ENCODE data around the gene RAMP2. TPM values are rescaled to one million over a fixed set of nuclear protein-coding genes. Genes with fewer than 3 reads are reported as not detected.
"Not testable (repeated sequence)": the region's sequence is repeated elsewhere in the genome, so short reads cannot be mapped to it uniquely, and the experiment has no call there.

Gene RAMP2
- polyA plus RNA-seq, 1 donor (not counting 4 experiments of a cell fraction or from before 2014, with no cell fraction given), result not detected

DNA sequence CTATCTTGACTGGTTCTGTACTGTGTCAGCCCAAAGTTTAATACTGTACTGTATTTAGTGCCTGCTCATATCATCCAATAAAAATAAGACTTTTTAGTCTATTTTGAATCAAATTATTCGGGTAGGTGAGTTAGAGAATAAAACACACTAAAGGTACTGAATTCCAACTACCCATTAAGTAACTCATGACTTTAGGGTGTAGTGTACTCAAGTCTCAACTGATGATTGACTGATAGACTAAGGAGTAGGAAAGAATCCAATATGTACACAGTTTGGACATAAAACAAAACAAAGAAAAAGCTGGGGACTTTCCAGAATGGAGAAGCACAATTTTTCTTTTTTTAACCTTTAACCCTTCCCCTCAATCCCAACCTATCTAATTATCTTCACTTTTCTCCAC is 20.3 kb upstream of the RAMP2 start:
- dilution Hi-C loops (cut with MboI; ENCODE audit: extremely low pct_ligation_motif_present, low sequenced_read_pairs), result no loop called here

DNA sequence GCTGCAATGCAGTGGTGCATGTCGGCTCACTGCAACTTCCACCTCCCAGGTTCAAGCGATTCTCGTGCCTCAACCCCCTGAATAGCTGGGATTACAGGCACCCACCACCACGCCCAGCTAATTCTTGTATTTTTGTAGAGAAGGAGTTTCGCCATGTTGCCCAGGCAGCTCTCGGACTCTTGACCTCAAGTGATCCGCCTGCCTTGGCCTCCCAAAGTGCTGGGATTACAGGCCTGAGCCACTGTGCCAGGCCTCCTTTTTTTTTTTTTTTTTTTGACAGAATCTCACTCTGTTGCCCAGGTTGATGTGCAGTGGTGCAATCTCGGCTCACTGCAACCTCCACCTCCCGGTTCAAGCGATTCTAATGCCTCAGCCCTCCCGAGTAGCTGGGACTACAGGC is 18.1 kb upstream of the RAMP2 start:
- H3K4me1 ChIP-seq (ENCODE audit: control insufficient read depth, extremely low read depth, insufficient read depth, low read length); H3K9me1 ChIP-seq (ENCODE audit: control insufficient read depth, extremely low read depth, insufficient read depth, low read length); H2AFZ ChIP-seq (ENCODE audit: control insufficient read depth, low read length); H3K4me2 ChIP-seq (ENCODE audit: control insufficient read depth, extremely low read depth, insufficient read depth, low read depth, low read length); FAIRE-seq; H3K4me3 ChIP-seq (ENCODE audit: control insufficient read depth in 2 of 3, extremely low read depth in 1 of 3, insufficient read depth in 2 of 3, low read depth in 1 of 3, low read length in 3 of 3); H3K9ac ChIP-seq (ENCODE audit: control insufficient read depth, extremely low read depth, insufficient read depth, low read length); H3K27ac ChIP-seq (ENCODE audit: control insufficient read depth, insufficient read depth, low read length); DNase-seq (ENCODE audit: low read depth, low spot score); H3K36me3 ChIP-seq (ENCODE audit: control insufficient read depth in 2 of 2, extremely low read depth in 1 of 2, insufficient read depth in 2 of 2, low read length in 2 of 2); H3K9me3 ChIP-seq (ENCODE audit: control insufficient read depth, low read depth, low read length); dilution Hi-C loops (cut with MboI; ENCODE audit: extremely low pct_ligation_motif_present, low sequenced_read_pairs); H3K27me3 ChIP-seq (ENCODE audit: control insufficient read depth, extremely low read depth, insufficient read depth, low read length); H4K20me1 ChIP-seq (ENCODE audit: control insufficient read depth, extremely low read depth, insufficient read depth, low read length); H3K79me2 ChIP-seq (ENCODE audit: control insufficient read depth, insufficient read depth, low read length): not testable (repeated sequence)

More for the DNA sequence above, 20.3 kb upstream of the RAMP2 start:
- no peak overlapping the region for H3K4me2 ChIP-seq (ENCODE audit: control insufficient read depth, extremely low read depth, insufficient read depth, low read depth, low read length)
- no peak for TF ChIP-seq EZH2 (IDR thresholded peaks at IDR 0.05; ENCODE audit: low read length)
- TF ChIP-seq, protein P1, sequence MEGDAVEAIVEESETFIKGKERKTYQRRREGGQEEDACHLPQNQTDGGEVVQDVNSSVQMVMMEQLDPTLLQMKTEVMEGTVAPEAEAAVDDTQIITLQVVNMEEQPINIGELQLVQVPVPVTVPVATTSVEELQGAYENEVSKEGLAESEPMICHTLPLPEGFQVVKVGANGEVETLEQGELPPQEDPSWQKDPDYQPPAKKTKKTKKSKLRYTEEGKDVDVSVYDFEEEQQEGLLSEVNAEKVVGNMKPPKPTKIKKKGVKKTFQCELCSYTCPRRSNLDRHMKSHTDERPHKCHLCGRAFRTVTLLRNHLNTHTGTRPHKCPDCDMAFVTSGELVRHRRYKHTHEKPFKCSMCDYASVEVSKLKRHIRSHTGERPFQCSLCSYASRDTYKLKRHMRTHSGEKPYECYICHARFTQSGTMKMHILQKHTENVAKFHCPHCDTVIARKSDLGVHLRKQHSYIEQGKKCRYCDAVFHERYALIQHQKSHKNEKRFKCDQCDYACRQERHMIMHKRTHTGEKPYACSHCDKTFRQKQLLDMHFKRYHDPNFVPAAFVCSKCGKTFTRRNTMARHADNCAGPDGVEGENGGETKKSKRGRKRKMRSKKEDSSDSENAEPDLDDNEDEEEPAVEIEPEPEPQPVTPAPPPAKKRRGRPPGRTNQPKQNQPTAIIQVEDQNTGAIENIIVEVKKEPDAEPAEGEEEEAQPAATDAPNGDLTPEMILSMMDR (optimal IDR thresholded peaks at IDR 0.05 in 1 of 3, IDR thresholded peaks at IDR 0.05 in 1 of 3, conservative IDR thresholded peaks at IDR 0.05 in 1 of 3; ENCODE audit: extremely low read depth in 1 of 3, insufficient read depth in 2 of 3, low read length in 3 of 3), result no peak
- no peak overlapping the region for H3K9ac ChIP-seq (ENCODE audit: control insufficient read depth, extremely low read depth, insufficient read depth, low read length)
- FAIRE-seq (no peak), DNase-seq (ENCODE audit: low read depth, low spot score) (no peak)
- peaks cover 8% of the 10 kb centered on the region for H3K4me1 ChIP-seq (ENCODE audit: control insufficient read depth, extremely low read depth, insufficient read depth, low read length)
- H3K36me3 ChIP-seq (ENCODE audit: control insufficient read depth in 2 of 2, extremely low read depth in 1 of 2, insufficient read depth in 2 of 2, low read length in 2 of 2), result no peaks in the 10 kb centered on the region
- no peak overlapping the region for H3K27ac ChIP-seq (ENCODE audit: control insufficient read depth, insufficient read depth, low read length)
- H2AFZ ChIP-seq (ENCODE audit: control insufficient read depth, low read length), result no peak overlapping the region
- H3K9me1 ChIP-seq (ENCODE audit: control insufficient read depth, extremely low read depth, insufficient read depth, low read length), result no peaks in the 10 kb centered on the region
- no peaks in the 10 kb centered on the region for H4K20me1 ChIP-seq (ENCODE audit: control insufficient read depth, extremely low read depth, insufficient read depth, low read length)
- H3K27me3 ChIP-seq (ENCODE audit: control insufficient read depth, extremely low read depth, insufficient read depth, low read length), result no peaks in the 10 kb centered on the region
- H3K79me2 ChIP-seq (ENCODE audit: control insufficient read depth, insufficient read depth, low read length), result peaks cover 5% of the 10 kb centered on the region
- no peak overlapping the region for H3K4me3 ChIP-seq (ENCODE audit: control insufficient read depth in 2 of 3, extremely low read depth in 1 of 3, insufficient read depth in 2 of 3, low read depth in 1 of 3, low read length in 3 of 3)
- H3K9me3 ChIP-seq (ENCODE audit: control insufficient read depth, low read depth, low read length), result no peaks in the 10 kb centered on the region

DNA sequence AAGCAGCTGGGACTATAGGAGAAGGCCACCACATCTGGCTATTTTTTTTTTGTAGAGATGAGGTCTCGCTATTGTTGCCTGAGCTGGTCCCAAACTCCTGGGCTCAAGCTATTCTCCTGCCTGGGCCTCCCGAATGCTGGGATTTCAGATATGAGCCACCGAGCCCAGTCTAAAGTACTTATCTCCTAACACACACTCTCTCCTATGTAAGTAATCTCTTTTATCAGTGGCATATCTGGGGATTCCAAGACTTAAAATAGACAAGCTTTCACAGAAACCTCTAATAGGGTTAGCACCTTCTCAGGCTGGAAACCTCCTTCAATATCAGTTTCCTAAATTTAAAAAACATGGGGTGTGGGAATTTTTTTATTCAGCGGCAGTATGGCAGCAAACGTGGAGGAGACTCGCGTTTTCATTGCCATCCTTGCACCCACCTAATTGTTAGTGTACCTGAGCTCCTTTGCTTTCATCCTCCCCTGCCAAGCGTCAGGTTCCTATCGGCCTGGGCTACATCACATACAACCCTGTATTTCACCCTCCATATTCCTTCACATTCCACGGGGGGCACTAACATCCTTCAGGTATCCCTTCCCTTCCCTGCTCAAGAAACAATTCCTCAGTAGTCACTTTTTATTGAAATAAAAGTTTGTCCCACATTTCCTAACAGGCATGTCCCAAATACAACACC is 17.3 kb upstream of the RAMP2 start:
- FAIRE-seq (peak; percentile 58), DNase-seq (ENCODE audit: low read depth, low spot score) (no peak)
- H3K4me2 ChIP-seq (ENCODE audit: control insufficient read depth, extremely low read depth, insufficient read depth, low read depth, low read length), result peak overlapping the region; percentile 99
- no peaks in the 10 kb centered on the region for H3K27me3 ChIP-seq (ENCODE audit: control insufficient read depth, extremely low read depth, insufficient read depth, low read length)
- H3K9me1 ChIP-seq (ENCODE audit: control insufficient read depth, extremely low read depth, insufficient read depth, low read length), result no peaks in the 10 kb centered on the region
- peaks cover 5% of the 10 kb centered on the region for H3K79me2 ChIP-seq (ENCODE audit: control insufficient read depth, insufficient read depth, low read length)
- no peaks in the 10 kb centered on the region for H3K9me3 ChIP-seq (ENCODE audit: control insufficient read depth, low read depth, low read length)
- H3K36me3 ChIP-seq (ENCODE audit: control insufficient read depth in 2 of 2, extremely low read depth in 1 of 2, insufficient read depth in 2 of 2, low read length in 2 of 2), result no peaks in the 10 kb centered on the region
- TF ChIP-seq EZH2 (IDR thresholded peaks at IDR 0.05; ENCODE audit: low read length), result no peak
- TF ChIP-seq, protein P1 (optimal IDR thresholded peaks at IDR 0.05 in 1 of 3, IDR thresholded peaks at IDR 0.05 in 1 of 3, conservative IDR thresholded peaks at IDR 0.05 in 1 of 3; ENCODE audit: extremely low read depth in 1 of 3, insufficient read depth in 2 of 3, low read length in 3 of 3), result peak in 2 of 3 experiments; percentile 22 to 41
- peak overlapping the region; percentile 86 for H2AFZ ChIP-seq (ENCODE audit: control insufficient read depth, low read length)
- peaks cover 8% of the 10 kb centered on the region for H3K4me1 ChIP-seq (ENCODE audit: control insufficient read depth, extremely low read depth, insufficient read depth, low read length)
- H3K9ac ChIP-seq (ENCODE audit: control insufficient read depth, extremely low read depth, insufficient read depth, low read length), result peak overlapping the region; percentile 86
- H3K4me3 ChIP-seq (ENCODE audit: control insufficient read depth in 2 of 3, extremely low read depth in 1 of 3, insufficient read depth in 2 of 3, low read depth in 1 of 3, low read length in 3 of 3), result peak overlapping the region; percentile 65 to 83 (median 80)
- dilution Hi-C loops (cut with MboI; ENCODE audit: extremely low pct_ligation_motif_present, low sequenced_read_pairs), result no loop called here
- H3K27ac ChIP-seq (ENCODE audit: control insufficient read depth, insufficient read depth, low read length), result peak overlapping the region; percentile 76
- H4K20me1 ChIP-seq (ENCODE audit: control insufficient read depth, extremely low read depth, insufficient read depth, low read length), result no peaks in the 10 kb centered on the region
